HG02798 (cell line): Measurements from ENCODE around the gene ESPL1.

Source experiments
- ATAC-seq: cut with Tn5 transposase; IDR thresholded peaks from one replicate; pipeline ENCODE4 v1.9.1; 2021; ENCODE audit warnings: mild to moderate bottlenecking; ENCODE audit not compliant: unreplicated experiment, poor library complexity

Gene ESPL1

GRCh38 chr12:53230108-53230845, 37.8 kb upstream of the ESPL1 start:
- no peak for ATAC-seq

DNA sequence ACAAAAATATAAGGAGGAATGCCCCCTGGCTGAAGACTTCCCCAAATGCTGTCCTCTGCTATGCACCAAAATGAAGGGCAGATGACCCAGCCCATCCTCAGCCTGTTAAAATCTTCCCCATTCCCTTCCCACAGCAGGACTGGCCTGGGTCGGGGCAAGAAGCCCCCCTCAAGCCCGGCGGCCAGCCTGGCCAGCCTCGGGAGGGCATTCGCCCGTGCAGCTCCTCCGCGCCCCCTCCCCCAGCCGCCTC, 36.5 kb upstream of the ESPL1 start:
- ATAC-seq = no peak

DNA sequence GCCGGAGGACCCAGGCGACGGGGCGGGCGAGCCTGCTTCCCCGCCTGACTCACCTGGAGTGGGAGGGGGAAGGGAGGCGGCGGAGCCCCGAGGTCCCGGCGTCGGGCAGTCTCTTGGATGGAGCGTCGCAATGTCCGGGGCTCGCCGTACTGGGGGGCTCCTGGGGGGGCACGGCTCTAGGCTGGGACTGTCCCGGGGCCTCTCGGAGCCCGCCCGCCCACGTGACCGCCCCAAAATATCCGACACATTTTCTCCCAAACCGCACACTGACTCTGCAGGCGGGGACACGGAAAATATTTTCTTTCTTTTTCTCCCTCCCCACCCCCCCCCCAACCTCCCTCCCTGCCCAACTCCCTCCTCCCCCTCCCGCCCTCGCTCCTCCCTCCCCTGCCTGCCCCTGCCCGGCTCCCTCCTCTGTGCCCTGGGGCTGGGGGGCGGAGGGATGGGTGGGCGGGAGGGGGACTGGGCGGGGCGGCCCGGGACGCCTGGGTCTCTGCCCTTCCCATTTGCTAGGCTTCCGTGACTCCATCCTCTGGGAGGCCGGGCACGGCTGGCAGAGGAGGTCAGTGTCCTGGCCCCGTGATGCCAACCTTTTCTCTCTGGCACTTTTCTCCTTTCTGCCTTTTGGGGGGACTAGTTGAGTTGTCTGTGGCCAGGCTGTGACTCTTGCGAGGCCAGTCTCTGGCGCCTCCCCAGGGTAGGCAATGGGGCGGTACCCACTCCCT, 36.0 kb upstream of the ESPL1 start, which contains the start of gene RARG:
TSS of gene RARG (minus strand) at position 289 of the 725 bp plus-strand sequence. CDS start 4,664 bp downstream, outside the sequence.
- peak; percentile 47 for ATAC-seq

DNA sequence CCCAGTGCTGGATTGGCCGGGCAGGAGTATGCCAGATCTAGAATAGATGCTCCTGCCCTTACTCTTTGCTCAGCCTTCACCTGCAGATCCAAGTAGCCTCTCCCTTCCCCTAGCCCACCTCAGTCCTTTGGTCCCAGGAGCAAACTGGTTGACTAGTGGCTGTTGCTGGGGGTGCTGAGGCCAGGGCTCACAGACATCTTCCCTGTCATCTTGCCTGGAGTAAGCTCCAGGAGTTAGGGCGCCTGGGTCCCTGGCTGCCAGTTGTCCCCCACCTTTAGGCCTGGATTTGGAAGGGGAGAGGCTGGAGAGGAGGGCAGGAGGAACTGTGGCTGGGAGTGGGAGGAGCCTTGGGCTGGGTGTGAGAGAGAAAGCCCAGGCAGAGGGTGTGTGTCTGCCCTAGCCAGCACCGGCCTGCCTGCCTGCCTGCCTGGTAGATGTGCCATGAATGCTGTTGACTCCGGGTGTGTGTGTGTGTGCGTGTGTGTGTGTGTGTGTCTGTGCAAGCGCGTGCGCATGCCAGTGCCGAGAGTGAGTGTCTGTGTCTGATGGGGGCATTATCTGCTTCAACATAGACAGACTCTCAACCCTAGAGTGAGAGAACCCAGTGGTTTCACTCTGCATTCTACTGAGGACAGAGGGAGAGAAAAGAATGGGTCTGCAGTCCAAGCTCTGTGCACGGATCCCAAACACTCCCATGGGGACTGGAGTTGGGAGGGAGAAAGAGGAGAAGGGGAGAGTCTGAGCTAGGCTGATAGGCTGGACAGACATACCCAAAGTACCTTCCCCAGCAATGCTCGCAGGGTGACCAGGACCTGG, 35.2 kb upstream of the ESPL1 start:
- no peak for ATAC-seq

- ATAC-seq = no peak
Measured at GRCh38 chr12:53233671-53234121, 34.4 kb upstream of the ESPL1 start.

- no peak for ATAC-seq
Measured at GRCh38 chr12:53234271-53234914, 33.7 kb upstream of the ESPL1 start.

DNA sequence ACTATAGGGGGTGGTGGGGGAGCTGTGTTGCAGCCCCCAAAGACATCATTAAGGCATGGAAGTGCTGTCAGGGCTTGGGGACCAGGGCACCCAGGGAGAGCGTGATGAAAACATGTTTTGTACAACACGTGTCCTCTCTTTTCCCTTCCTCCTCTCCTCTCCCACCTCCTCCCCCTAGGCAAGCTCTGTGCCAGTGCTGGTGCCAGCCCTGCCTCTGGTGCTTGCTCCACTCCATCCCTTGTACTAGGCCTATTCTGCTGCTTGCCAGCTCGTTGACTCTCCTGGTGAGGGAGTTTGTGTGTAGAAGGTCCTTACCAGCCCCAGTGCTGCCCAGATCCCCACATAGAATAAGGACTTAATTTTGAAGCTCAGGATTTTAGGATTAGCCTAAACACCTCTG, 32.9 kb upstream of the ESPL1 start:
- no peak for ATAC-seq

DNA sequence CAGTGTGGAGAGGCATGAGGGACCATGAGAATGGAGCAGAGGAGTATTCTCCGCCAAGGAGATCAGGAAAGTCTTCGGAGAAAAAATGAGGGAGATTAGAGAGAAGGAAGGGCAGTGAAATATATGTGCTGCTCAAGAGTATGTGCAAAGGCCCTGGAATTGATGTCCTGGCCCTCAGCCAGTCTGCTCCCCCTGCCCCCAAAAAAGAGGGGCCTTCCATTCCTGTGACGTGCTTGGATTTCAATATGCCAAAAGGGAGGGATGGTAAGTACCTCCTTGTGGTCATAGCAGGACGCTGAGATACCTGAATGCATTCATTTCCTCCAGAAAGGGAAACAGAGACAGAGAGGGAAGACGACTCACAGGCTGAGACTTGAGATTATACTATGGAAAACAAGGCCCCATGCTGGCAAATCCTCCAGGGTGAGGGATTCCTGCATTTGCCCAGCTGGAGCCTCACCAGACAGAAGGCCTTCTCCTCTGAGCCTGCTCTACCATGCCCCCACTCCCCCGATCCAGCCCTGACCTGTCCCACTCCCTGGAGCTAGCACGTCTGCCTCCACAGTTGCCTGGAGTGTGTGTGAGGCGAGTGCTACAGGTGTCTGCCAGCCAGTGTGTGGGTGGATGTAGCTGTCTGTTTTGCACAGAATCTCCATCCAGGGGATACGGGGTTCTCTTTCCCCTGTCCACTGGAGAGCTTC, 32.2 kb upstream of the ESPL1 start:
- ATAC-seq = no peak

GRCh38 chr12:53236443-53237111, 31.5 kb upstream of the ESPL1 start:
- no peak for ATAC-seq

DNA sequence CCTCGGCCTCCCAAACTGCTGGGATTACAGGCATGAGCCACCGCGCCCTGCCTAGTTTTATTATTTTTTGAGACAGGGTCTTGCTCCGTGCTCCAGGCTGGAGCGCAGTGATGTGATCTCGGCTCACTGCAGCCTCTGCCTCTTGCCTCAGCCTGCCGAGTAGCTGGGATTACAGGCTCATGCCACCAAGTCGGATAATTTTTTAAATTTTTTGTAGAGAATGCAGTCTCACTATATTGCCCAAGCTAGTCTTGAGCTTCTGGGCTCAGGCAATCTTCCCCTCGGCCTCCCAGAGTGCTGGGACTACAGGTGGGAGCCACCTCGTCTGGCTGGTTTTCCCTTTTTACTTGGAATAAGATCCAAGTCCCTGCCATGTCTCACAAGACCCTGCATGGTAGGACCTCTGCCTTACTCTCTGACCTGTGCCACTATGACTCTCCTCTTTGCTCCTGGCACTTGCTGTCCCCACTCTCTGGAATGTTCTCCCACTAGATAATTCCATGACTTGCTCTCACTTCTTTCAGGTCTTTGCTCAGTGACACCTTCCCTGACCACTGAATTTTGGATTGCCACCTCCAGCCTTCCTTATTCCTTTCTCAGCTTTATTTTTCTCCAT, 28.3 kb upstream of the ESPL1 start:
- ATAC-seq = no peak

- ATAC-seq = no peak
Measured at GRCh38 chr12:53241623-53242412, 26.3 kb upstream of the ESPL1 start.

GRCh38 chr12:53244337-53244736, 23.8 kb upstream of the ESPL1 start:
- ATAC-seq = no peak

- ATAC-seq = no peak
Measured at GRCh38 chr12:53245286-53245685, 22.8 kb upstream of the ESPL1 start.

- ATAC-seq = peak; percentile 84
Measured at GRCh38 chr12:53251477-53252348, 16.4 kb upstream of the ESPL1 start.

DNA sequence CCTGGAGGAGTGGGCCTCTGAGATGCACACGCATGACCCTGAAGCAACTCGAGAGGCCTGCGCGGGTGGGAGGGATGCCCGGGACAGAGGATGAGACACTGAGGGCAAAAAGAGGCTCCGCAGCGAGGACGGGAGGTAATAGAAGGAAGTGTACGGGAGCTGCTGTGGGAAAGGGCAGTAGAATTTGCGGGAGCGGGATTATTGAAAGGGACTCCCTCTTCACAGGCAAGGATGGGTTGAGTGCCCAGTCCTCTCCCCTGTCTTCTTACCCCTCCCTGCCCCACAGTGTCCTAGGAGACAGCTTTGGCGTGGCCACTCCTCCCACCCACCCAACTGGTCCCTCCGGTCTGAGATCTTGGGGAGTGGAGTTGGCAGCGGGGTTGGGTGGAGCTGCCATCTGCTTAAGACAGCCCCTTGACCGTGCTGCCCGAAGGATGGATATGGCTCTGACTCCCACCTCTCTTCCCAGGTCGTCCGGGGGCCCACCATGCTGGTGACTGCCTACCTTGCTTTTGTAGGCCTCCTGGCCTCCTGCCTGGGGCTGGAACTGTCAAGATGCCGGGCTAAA, 15.7 kb upstream of the ESPL1 start:
- no peak for ATAC-seq

DNA sequence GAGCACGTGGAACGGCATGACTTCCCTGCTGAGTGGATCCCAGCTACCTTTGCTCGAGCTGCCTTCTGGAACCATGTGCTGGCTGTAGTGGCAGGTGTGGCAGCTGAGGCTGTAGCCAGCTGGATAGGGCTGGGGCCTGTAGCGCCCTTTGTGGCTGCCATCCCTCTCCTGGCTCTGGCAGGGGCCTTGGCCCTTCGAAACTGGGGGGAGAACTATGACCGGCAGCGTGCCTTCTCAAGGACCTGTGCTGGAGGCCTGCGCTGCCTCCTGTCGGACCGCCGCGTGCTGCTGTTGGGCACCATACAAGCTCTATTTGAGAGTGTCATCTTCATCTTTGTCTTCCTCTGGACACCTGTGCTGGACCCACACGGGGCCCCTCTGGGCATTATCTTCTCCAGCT, 14.8 kb upstream of the ESPL1 start:
- no peak for ATAC-seq
